ENCODE data around the gene DNAH7. TPM values are rescaled to one million over a fixed set of nuclear protein-coding genes. Genes with fewer than 3 reads are reported as not detected.
"Not testable (repeated sequence)": the region's sequence is repeated elsewhere in the genome, so short reads cannot be mapped to it uniquely, and the experiment has no call there.

DNAH7 gene
- total and polyA plus RNA-seq, 7 donors = 0.04 to 0.29 (median 0.10) TPM; not detected in 1

GRCh38 chr2:195925120-195925519 lies 143.5 kb downstream of the DNAH7 start:
- no peaks in the 10 kb centered on the region for H3K27me3 ChIP-seq (ENCODE audit: insufficient read depth in 3 of 3, low read length in 2 of 3)
- H3K4me3 ChIP-seq = no peak overlapping the region
- intact Hi-C loops (cut with DNase I) = no loop called here
- no peaks in the 10 kb centered on the region for H3K36me3 ChIP-seq (ENCODE audit: insufficient read depth in 1 of 2, low read depth in 1 of 2)
- 79 to 83% (median 82%) methylated on average over 3 of the region's 3 CpGs for WGBS, 3 donors
- TF ChIP-seq, protein P1, sequence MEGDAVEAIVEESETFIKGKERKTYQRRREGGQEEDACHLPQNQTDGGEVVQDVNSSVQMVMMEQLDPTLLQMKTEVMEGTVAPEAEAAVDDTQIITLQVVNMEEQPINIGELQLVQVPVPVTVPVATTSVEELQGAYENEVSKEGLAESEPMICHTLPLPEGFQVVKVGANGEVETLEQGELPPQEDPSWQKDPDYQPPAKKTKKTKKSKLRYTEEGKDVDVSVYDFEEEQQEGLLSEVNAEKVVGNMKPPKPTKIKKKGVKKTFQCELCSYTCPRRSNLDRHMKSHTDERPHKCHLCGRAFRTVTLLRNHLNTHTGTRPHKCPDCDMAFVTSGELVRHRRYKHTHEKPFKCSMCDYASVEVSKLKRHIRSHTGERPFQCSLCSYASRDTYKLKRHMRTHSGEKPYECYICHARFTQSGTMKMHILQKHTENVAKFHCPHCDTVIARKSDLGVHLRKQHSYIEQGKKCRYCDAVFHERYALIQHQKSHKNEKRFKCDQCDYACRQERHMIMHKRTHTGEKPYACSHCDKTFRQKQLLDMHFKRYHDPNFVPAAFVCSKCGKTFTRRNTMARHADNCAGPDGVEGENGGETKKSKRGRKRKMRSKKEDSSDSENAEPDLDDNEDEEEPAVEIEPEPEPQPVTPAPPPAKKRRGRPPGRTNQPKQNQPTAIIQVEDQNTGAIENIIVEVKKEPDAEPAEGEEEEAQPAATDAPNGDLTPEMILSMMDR (IDR thresholded peaks at IDR 0.05) = no peak
- H3K27ac ChIP-seq = no peak overlapping the region
- no peak for DNase-seq
- H3K9me3 ChIP-seq = no peaks in the 10 kb centered on the region
- no peak for ATAC-seq
- no peaks in the 10 kb centered on the region for H3K4me1 ChIP-seq

DNA sequence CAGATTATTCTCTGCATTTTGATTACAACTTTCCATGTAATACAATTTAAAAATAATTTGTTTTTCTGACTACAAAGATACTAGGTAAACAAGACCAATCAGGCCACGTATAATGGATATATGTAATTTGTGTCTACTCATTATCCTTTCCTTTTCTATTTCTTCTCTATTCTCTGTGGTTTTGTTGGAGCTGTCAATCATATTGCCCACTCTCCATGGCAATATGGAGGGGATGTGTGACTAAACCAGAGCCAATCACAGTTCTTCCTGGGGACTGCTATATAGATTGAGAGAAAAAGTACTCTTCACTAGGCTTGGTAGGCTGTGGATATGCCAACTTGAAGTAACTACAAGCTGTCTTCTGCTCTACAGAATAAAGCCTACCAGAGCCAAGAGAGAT lies 144.7 kb downstream of the DNAH7 start:
- H3K4me3 ChIP-seq = no peak overlapping the region
- WGBS, 3 donors = 85 to 97% (median 86%) methylated on average over 1 of the region's 1 CpG
- H3K36me3 ChIP-seq (ENCODE audit: insufficient read depth in 1 of 2, low read depth in 1 of 2) = no peaks in the 10 kb centered on the region
- DNase-seq = no peak
- no peak overlapping the region for H3K27ac ChIP-seq
- H3K27me3 ChIP-seq (ENCODE audit: insufficient read depth in 3 of 3, low read length in 2 of 3) = no peaks in the 10 kb centered on the region
- no peaks in the 10 kb centered on the region for H3K4me1 ChIP-seq
- no peak for ATAC-seq
- intact Hi-C loops (cut with DNase I) = no loop called here
- no peaks in the 10 kb centered on the region for H3K9me3 ChIP-seq
- TF ChIP-seq, protein P1 (IDR thresholded peaks at IDR 0.05) = no peak

DNA sequence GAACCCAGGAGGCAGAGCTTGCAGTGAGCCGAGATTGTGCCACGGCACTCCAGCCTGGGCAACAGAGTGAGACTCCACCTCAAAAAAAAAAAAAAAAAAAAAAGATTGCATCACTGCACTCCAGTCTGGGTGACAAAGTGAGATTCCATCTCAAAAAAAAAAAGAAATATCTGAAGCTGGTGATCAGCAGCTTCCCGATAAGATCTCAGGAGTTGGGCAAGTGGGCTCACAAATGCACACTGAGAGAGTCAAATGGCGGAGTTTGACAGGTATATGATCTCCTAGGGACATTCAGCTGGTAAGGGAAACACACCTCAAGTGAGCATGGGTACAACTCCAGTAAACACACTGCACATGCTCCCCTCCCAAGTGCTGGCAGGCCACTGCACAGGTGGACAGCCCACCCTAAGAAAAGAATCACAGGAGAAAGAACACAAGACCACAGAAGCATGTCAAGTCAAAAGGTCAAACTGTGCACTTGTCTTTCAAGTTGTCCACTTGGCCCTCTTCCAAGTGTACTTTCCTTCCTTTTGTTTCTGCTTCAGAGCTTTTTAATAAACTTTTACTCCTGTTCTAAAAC lies 151.5 kb downstream of the DNAH7 start:
- H3K4me3 ChIP-seq; intact Hi-C loops (cut with DNase I); H3K27me3 ChIP-seq (ENCODE audit: insufficient read depth in 3 of 3, low read length in 2 of 3); ATAC-seq; DNase-seq; H3K27ac ChIP-seq; H3K9me3 ChIP-seq; H3K4me1 ChIP-seq; H3K36me3 ChIP-seq (ENCODE audit: insufficient read depth in 1 of 2, low read depth in 1 of 2): not testable (repeated sequence)
- WGBS, 3 donors = 87 to 91% (median 89%) methylated on average over 4 of the region's 4 CpGs

DNA sequence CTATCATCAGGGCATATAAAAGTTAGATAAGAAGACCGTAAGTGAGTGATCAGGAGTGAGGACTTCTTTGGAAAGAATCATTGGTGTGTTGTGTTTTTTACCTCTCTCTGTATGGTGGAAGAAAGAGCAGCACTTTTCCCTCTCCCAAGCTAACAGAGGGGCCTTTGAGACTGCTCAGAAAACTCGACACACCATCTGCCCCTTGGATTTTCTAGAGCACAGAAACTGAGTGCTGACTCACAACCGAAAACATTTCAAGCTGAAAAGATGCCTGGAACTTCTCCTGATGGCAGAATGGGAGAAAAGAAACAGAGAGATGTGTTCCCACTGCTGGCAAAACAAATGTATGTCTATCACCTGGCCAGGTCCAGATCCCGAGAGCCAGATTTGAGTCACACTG lies 156.6 kb downstream of the DNAH7 start:
- Histone ChIP-seq H3K4me3 (no peak overlapping the region), H3K36me3 (ENCODE audit: insufficient read depth in 1 of 2, low read depth in 1 of 2) (no peaks in the 10 kb centered on the region), H3K4me1 (no peaks in the 10 kb centered on the region), H3K27me3 (ENCODE audit: insufficient read depth in 3 of 3, low read length in 2 of 3) (no peaks in the 10 kb centered on the region), H3K9me3 (no peaks in the 10 kb centered on the region), H3K27ac (no peak overlapping the region)
- DNase-seq = no peak
- intact Hi-C loops (cut with DNase I) = no loop called here
- no peak for ATAC-seq
- 80 to 82% (median 82%) methylated on average over 4 of the region's 4 CpGs for WGBS, 3 donors
- TF ChIP-seq, protein P1 (IDR thresholded peaks at IDR 0.05) = no peak

DNA sequence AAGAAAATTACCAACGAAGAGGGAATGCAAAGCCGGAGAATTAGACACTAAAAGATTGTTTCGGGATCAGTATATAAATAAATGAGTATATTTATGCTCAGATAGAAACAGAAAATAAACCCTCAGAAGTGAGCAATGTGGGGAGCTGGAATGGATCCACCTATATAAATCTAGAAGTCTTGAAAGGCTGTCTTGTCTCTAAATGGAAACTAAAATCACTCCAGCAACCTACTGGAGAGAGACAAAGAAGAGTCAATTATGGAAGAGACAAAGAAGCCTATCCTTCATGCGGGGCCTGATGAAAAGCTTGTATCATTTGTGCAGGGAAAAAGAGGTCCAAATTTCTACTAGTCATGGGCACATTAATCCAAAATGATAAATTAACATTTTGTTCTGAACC lies 158.1 kb downstream of the DNAH7 start:
- Histone ChIP-seq H3K27ac (no peak overlapping the region), H3K27me3 (ENCODE audit: insufficient read depth in 3 of 3, low read length in 2 of 3) (no peaks in the 10 kb centered on the region), H3K4me1 (no peaks in the 10 kb centered on the region), H3K36me3 (ENCODE audit: insufficient read depth in 1 of 2, low read depth in 1 of 2) (no peaks in the 10 kb centered on the region), H3K9me3 (no peaks in the 10 kb centered on the region), H3K4me3 (no peak overlapping the region)
- no peak for ATAC-seq
- TF ChIP-seq, protein P1 (IDR thresholded peaks at IDR 0.05) = no peak
- no peak for DNase-seq
- intact Hi-C loops (cut with DNase I) = no loop called here
- 86 to 91% (median 90%) methylated on average over 4 of the region's 4 CpGs for WGBS, 3 donors

Measured in psoas muscle (tissue), 8 donors.